ENCODE data around the gene CCL19.
A peak's percentile ranks its signal among the peaks of the same experiment; 100 is the strongest.

The CCL19 gene

GRCh38 chr9:34659592-34660253, 31.4 kb downstream of the CCL19 start:
- Histone ChIP-seq H3K9ac (ENCODE audit: insufficient read length, low read depth) (no peak overlapping the region), H3K4me3 (ENCODE audit: insufficient read length, low read depth) (no peak overlapping the region), H3K4me1 (ENCODE audit: insufficient read depth, insufficient read length) (peaks cover 8% of the 10 kb centered on the region), H3K36me3 (ENCODE audit: insufficient read depth, insufficient read length, low read length) (peaks cover 6% of the 10 kb centered on the region), H3K27me3 (ENCODE audit: insufficient read depth, insufficient read length) (no peaks in the 10 kb centered on the region), H3K9me3 (ENCODE audit: insufficient read depth, low read length) (no peaks in the 10 kb centered on the region)
- TF ChIP-seq ZNF274 (IDR thresholded peaks at IDR 0.05; ENCODE audit: low read depth, low read length): no peak
- no peak for DNase-seq (ENCODE audit: low read depth, low spot score)

- Histone ChIP-seq H3K9ac (ENCODE audit: insufficient read length, low read depth) (no peak overlapping the region), H3K27me3 (ENCODE audit: insufficient read depth, insufficient read length) (no peaks in the 10 kb centered on the region), H3K4me3 (ENCODE audit: insufficient read length, low read depth) (no peak overlapping the region), H3K9me3 (ENCODE audit: insufficient read depth, low read length) (no peaks in the 10 kb centered on the region), H3K36me3 (ENCODE audit: insufficient read depth, insufficient read length, low read length) (peaks cover 6% of the 10 kb centered on the region), H3K4me1 (ENCODE audit: insufficient read depth, insufficient read length) (peaks cover 9% of the 10 kb centered on the region)
- no peak for TF ChIP-seq YY1 (IDR thresholded peaks at IDR 0.05; ENCODE audit: insufficient read depth, insufficient read length)
- no peak for TF ChIP-seq SUZ12 (IDR thresholded peaks at IDR 0.05; ENCODE audit: extremely low read depth, insufficient read depth, insufficient read length)
- no peak for TF ChIP-seq ZNF274 (IDR thresholded peaks at IDR 0.05; ENCODE audit: low read depth, low read length)
- no peak for DNase-seq (ENCODE audit: low read depth, low spot score)
Measured at GRCh38 chr9:34658461-34658860, 32.6 kb downstream of the CCL19 start.

- H3K9ac ChIP-seq (ENCODE audit: insufficient read length, low read depth): no peak overlapping the region
- no peak for DNase-seq (ENCODE audit: low read depth, low spot score)
- H3K36me3 ChIP-seq (ENCODE audit: insufficient read depth, insufficient read length, low read length): peaks cover 6% of the 10 kb centered on the region
- no peaks in the 10 kb centered on the region for H3K9me3 ChIP-seq (ENCODE audit: insufficient read depth, low read length)
- no peaks in the 10 kb centered on the region for H3K27me3 ChIP-seq (ENCODE audit: insufficient read depth, insufficient read length)
- H3K4me1 ChIP-seq (ENCODE audit: insufficient read depth, insufficient read length): peaks cover 23% of the 10 kb centered on the region
- TF ChIP-seq SUZ12 (IDR thresholded peaks at IDR 0.05; ENCODE audit: extremely low read depth, insufficient read depth, insufficient read length) (no peak), YY1 (IDR thresholded peaks at IDR 0.05; ENCODE audit: insufficient read depth, insufficient read length) (no peak), ZNF274 (IDR thresholded peaks at IDR 0.05; ENCODE audit: low read depth, low read length) (no peak)
- H3K4me3 ChIP-seq (ENCODE audit: insufficient read length, low read depth): no peak overlapping the region
Measured at GRCh38 chr9:34656992-34657391, 34.1 kb downstream of the CCL19 start.

GRCh38 chr9:34655394-34655793, 35.7 kb downstream of the CCL19 start:
- TF ChIP-seq SUZ12 (IDR thresholded peaks at IDR 0.05; ENCODE audit: extremely low read depth, insufficient read depth, insufficient read length): no peak
- no peak for TF ChIP-seq YY1 (IDR thresholded peaks at IDR 0.05; ENCODE audit: insufficient read depth, insufficient read length)
- no peak for TF ChIP-seq ZNF274 (IDR thresholded peaks at IDR 0.05; ENCODE audit: low read depth, low read length)
- H3K4me3 ChIP-seq (ENCODE audit: insufficient read length, low read depth): no peak overlapping the region

GRCh38 chr9:34654323-34655051, 36.6 kb downstream of the CCL19 start:
- no peak overlapping the region for H3K4me3 ChIP-seq (ENCODE audit: insufficient read length, low read depth)
- H3K9ac ChIP-seq (ENCODE audit: insufficient read length, low read depth): no peak overlapping the region
- H3K9me3 ChIP-seq (ENCODE audit: insufficient read depth, low read length): no peaks in the 10 kb centered on the region
- TF ChIP-seq YY1 (IDR thresholded peaks at IDR 0.05; ENCODE audit: insufficient read depth, insufficient read length) (no peak), ZNF274 (IDR thresholded peaks at IDR 0.05; ENCODE audit: low read depth, low read length) (no peak), SUZ12 (IDR thresholded peaks at IDR 0.05; ENCODE audit: extremely low read depth, insufficient read depth, insufficient read length) (no peak)
- H3K27me3 ChIP-seq (ENCODE audit: insufficient read depth, insufficient read length): no peaks in the 10 kb centered on the region
- peaks cover 26% of the 10 kb centered on the region for H3K4me1 ChIP-seq (ENCODE audit: insufficient read depth, insufficient read length)
- peaks cover 17% of the 10 kb centered on the region for H3K36me3 ChIP-seq (ENCODE audit: insufficient read depth, insufficient read length, low read length)
- no peak for DNase-seq (ENCODE audit: low read depth, low spot score)

More at GRCh38 chr9:34655394-34655793, 35.7 kb downstream of the CCL19 start:
- Histone ChIP-seq H3K36me3 (ENCODE audit: insufficient read depth, insufficient read length, low read length) (peaks cover 14% of the 10 kb centered on the region), H3K4me1 (ENCODE audit: insufficient read depth, insufficient read length) (peaks cover 26% of the 10 kb centered on the region), H3K27me3 (ENCODE audit: insufficient read depth, insufficient read length) (no peaks in the 10 kb centered on the region), H3K9me3 (ENCODE audit: insufficient read depth, low read length) (no peaks in the 10 kb centered on the region), H3K9ac (ENCODE audit: insufficient read length, low read depth) (no peak overlapping the region)
- no peak for DNase-seq (ENCODE audit: low read depth, low spot score)

GRCh38 chr9:34653151-34654072, 37.7 kb downstream of the CCL19 start:
- no peak for DNase-seq (ENCODE audit: low read depth, low spot score)
- Histone ChIP-seq H3K4me1 (ENCODE audit: insufficient read depth, insufficient read length) (peaks cover 26% of the 10 kb centered on the region), H3K36me3 (ENCODE audit: insufficient read depth, insufficient read length, low read length) (peaks cover 27% of the 10 kb centered on the region), H3K27me3 (ENCODE audit: insufficient read depth, insufficient read length) (no peaks in the 10 kb centered on the region), H3K9me3 (ENCODE audit: insufficient read depth, low read length) (no peaks in the 10 kb centered on the region), H3K4me3 (ENCODE audit: insufficient read length, low read depth) (no peak overlapping the region), H3K9ac (ENCODE audit: insufficient read length, low read depth) (peak overlapping the region; percentile 51)
- TF ChIP-seq ZNF274 (IDR thresholded peaks at IDR 0.05; ENCODE audit: low read depth, low read length) (no peak), YY1 (IDR thresholded peaks at IDR 0.05; ENCODE audit: insufficient read depth, insufficient read length) (no peak), SUZ12 (IDR thresholded peaks at IDR 0.05; ENCODE audit: extremely low read depth, insufficient read depth, insufficient read length) (no peak)

- H3K4me3 ChIP-seq (ENCODE audit: insufficient read length, low read depth): peak overlapping the region; percentile 12
- no peaks in the 10 kb centered on the region for H3K9me3 ChIP-seq (ENCODE audit: insufficient read depth, low read length)
- no peak for DNase-seq (ENCODE audit: low read depth, low spot score)
- no peak for TF ChIP-seq ZNF274 (IDR thresholded peaks at IDR 0.05; ENCODE audit: low read depth, low read length)
- TF ChIP-seq YY1 (IDR thresholded peaks at IDR 0.05; ENCODE audit: insufficient read depth, insufficient read length): no peak
- no peak for TF ChIP-seq SUZ12 (IDR thresholded peaks at IDR 0.05; ENCODE audit: extremely low read depth, insufficient read depth, insufficient read length)
- H3K4me1 ChIP-seq (ENCODE audit: insufficient read depth, insufficient read length): peaks cover 30% of the 10 kb centered on the region
- H3K36me3 ChIP-seq (ENCODE audit: insufficient read depth, insufficient read length, low read length): peaks cover 35% of the 10 kb centered on the region
- peak overlapping the region; percentile 77 for H3K9ac ChIP-seq (ENCODE audit: insufficient read length, low read depth)
- no peaks in the 10 kb centered on the region for H3K27me3 ChIP-seq (ENCODE audit: insufficient read depth, insufficient read length)
Measured at GRCh38 chr9:34652602-34653000, 38.5 kb downstream of the CCL19 start.
